Spleen (tissue), 11 donors: ENCODE results near the gene PDE4D. TPM values are rescaled to one million over a fixed set of nuclear protein-coding genes. Genes with fewer than 3 reads are reported as not detected.

ENCODE experiments used
- DNase-seq: peaks from one replicate; pipeline ENCODE4 v3.0.0-alpha.2; 2020
- H3K27ac ChIP-seq, 8 donors: fragments of 200-600 bp; sonication (generic) in 7 of 8; 1 replicate in 4 of 8; 2 replicates in 4 of 8; pipeline versions ENCODE4 v1.5.0 to v1.8.0; 2016 to 2021; ENCODE audit warnings: inconsistent platforms in 4 of 8, mild to moderate bottlenecking in 4 of 8, moderate library complexity in 1 of 8
- H3K27me3 ChIP-seq, 7 donors: fragments of 200-600 bp; sonication (generic) in 6 of 7; replicated peaks in 1 of 7; 1 replicate in 4 of 7; 2 replicates in 3 of 7; pipeline versions ENCODE4 v1.5.0 to v1.8.0; 2016 to 2021; ENCODE audit warnings: inconsistent platforms in 3 of 7, mild to moderate bottlenecking in 1 of 7
- H3K36me3 ChIP-seq, 6 donors: fragments of 200-600 bp; sonication (generic) in 5 of 6; 1 replicate in 4 of 6; 2 replicates in 2 of 6; pipeline versions ENCODE4 v1.5.0 to v1.8.0; 2016 to 2021; ENCODE audit warnings: inconsistent platforms in 2 of 6
- H3K4me1 ChIP-seq, 6 donors: fragments of 200-600 bp; sonication (generic) in 5 of 6; 1 replicate in 3 of 6; 2 replicates in 3 of 6; pipeline versions ENCODE4 v1.5.0 to v1.8.0; 2016 to 2021; ENCODE audit warnings: inconsistent platforms in 3 of 6
- H3K4me3 ChIP-seq, 8 donors: fragments of 200-600 bp; sonication (generic) in 7 of 8; 1 replicate in 4 of 8; 2 replicates in 4 of 8; pipeline versions ENCODE4 v1.5.0 to v1.8.0; 2016 to 2021; ENCODE audit warnings: inconsistent platforms in 4 of 8, mild to moderate bottlenecking in 4 of 8, moderate library complexity in 2 of 8
- H3K9me3 ChIP-seq, 8 donors: fragments of 200-600 bp; sonication (generic) in 7 of 8; 1 replicate in 4 of 8; 2 replicates in 4 of 8; pipeline versions ENCODE4 v1.5.0 to v1.8.0; 2016 to 2021; ENCODE audit warnings: inconsistent platforms in 4 of 8
- CTCF ChIP-seq, 11 experiments: fragments of 200-600 bp in 7 of 11; fragments of 450-650 bp in 4 of 11; sonication (generic) in 4 of 11; IDR thresholded peaks in 8 of 11; conservative IDR thresholded peaks in 3 of 11; 1 replicate in 7 of 11; 2 replicates in 4 of 11; pipeline versions ENCODE4 v1.4.0 to v1.8.0; 2016 to 2021; ENCODE audit warnings: antibody characterized with exemption in 11 of 11, inconsistent platforms in 4 of 11, mild to moderate bottlenecking in 1 of 11
- POLR2A ChIP-seq, 3 donors: fragments of 450-650 bp; IDR thresholded peaks; one replicate each; pipeline ENCODE4 v1.5.1; 2017; ENCODE audit warnings: antibody characterized with exemption in 3 of 3, mild to moderate bottlenecking in 1 of 3
- POLR2AphosphoS5 ChIP-seq, 3 donors: sonication (generic); formaldehyde crosslinking; IDR thresholded peaks; one replicate each; pipeline ENCODE4 v1.5.1; 2017; ENCODE audit warnings: antibody characterized with exemption in 3 of 3
- WGBS, 5 donors: extraction: QIAGEN DNeasy Blood & Tissue Kit in 3 of 5; methylation state at CpG; one replicate each; pipeline versions ENCODE4 v1.1.5 to v1.1.7; 2013 to 2018; 5-methylcytosine and 5-hydroxymethylcytosine counted together
- intact Hi-C: fragments of 100-400 bp; cut with DNase I; formaldehyde crosslinking; loops from one replicate; pipeline ENCODE4 v1.15.0; 2023; ENCODE audit warnings: low total_unique reads
- polyA plus RNA-seq, 3 donors: library from polyadenylated mRNA; stranded (reverse); fragments of 200-250 nt; gene quantifications; one replicate each; pipeline ENCODE4 v1.2.1, GENCODE V29; 2013
- total RNA-seq, 7 donors: library from RNA; depleted of rRNA in 3 of 7; stranded (reverse); fragments of >200 nt in 3 of 7; fragmentation: NEBNext Ultra II Directional in 4 of 7; extraction: Animal tissue kit (Norgen Biotek cat#: 25700) in 4 of 7; gene quantifications; one replicate each; pipeline versions ENCODE4 v1.1.0 to v1.2.1, GENCODE V29; 2016 to 2021
- donor health status: healthy with polysubstance abuse.
- donor health status: DM: no; HTN: no; CAD: no; lungs with moderate emphysema.
- donor health status: DM: no; HTN: no; CAD: no.
- donor health status: Bipolar disorder and iron deficiency.
- donor health status: healthy.
- donor health status: DM: no; HTN: no; CAD: no.
- donor health status: DM: yes; HTN: yes; CAD: no.

The PDE4D gene
- total and polyA plus RNA-seq, 10 donors, result 0.88 to 51.8 (median 18.2) TPM

GRCh38 chr5:59348189-59348588 is 545.3 kb downstream of the PDE4D start:
- no peaks in the 10 kb centered on the region for H3K9me3 ChIP-seq
- H3K27ac ChIP-seq, result no peak overlapping the region
- H3K4me3 ChIP-seq, result no peak overlapping the region
- no peak for DNase-seq
- peaks cover 0 to 4% (median 0%) of the 10 kb centered on the region in 6 donors for H3K4me1 ChIP-seq
- no peaks in the 10 kb centered on the region for H3K36me3 ChIP-seq
- intact Hi-C loops, result no loop called here
- TF ChIP-seq POLR2AphosphoS5 (IDR thresholded peaks at IDR 0.05) (no peak), CTCF (IDR thresholded peaks at IDR 0.05 in 8 of 11, conservative IDR thresholded peaks at IDR 0.05 in 3 of 11) (no peak), POLR2A (IDR thresholded peaks at IDR 0.05) (no peak)
- no peaks in the 10 kb centered on the region for H3K27me3 ChIP-seq

- Histone ChIP-seq H3K9me3 (no peaks in the 10 kb centered on the region), H3K4me3 (no peak overlapping the region), H3K27me3 (no peaks in the 10 kb centered on the region), H3K36me3 (no peaks in the 10 kb centered on the region), H3K4me1 (no peaks in the 10 kb centered on the region), H3K27ac (no peak overlapping the region)
- TF ChIP-seq CTCF (IDR thresholded peaks at IDR 0.05 in 8 of 11, conservative IDR thresholded peaks at IDR 0.05 in 3 of 11) (no peak), POLR2A (IDR thresholded peaks at IDR 0.05) (no peak), POLR2AphosphoS5 (IDR thresholded peaks at IDR 0.05) (no peak)
- WGBS, 5 donors, result 67 to 88% (median 84%) methylated on average over 1 of the region's 1 CpG
- no peak for DNase-seq
- intact Hi-C loops, result no loop called here
These were observed 546.5 kb downstream of the PDE4D start for GRCh38 chr5:59346982-59347381.

GRCh38 chr5:59346514-59346913 is 547.0 kb downstream of the PDE4D start:
- no peaks in the 10 kb centered on the region for H3K4me1 ChIP-seq
- intact Hi-C loops, result no loop called here
- no peak overlapping the region for H3K4me3 ChIP-seq
- no peak overlapping the region for H3K27ac ChIP-seq
- no peaks in the 10 kb centered on the region for H3K9me3 ChIP-seq
- WGBS, 5 donors, result 83 to 92% (median 87%) methylated on average over 7 of the region's 7 CpGs
- DNase-seq, result no peak
- no peak for TF ChIP-seq CTCF (IDR thresholded peaks at IDR 0.05 in 8 of 11, conservative IDR thresholded peaks at IDR 0.05 in 3 of 11)
- no peak for TF ChIP-seq POLR2AphosphoS5 (IDR thresholded peaks at IDR 0.05)
- TF ChIP-seq POLR2A (IDR thresholded peaks at IDR 0.05), result no peak
- H3K36me3 ChIP-seq, result no peaks in the 10 kb centered on the region
- no peaks in the 10 kb centered on the region for H3K27me3 ChIP-seq

- Histone ChIP-seq H3K27me3 (no peaks in the 10 kb centered on the region), H3K36me3 (no peaks in the 10 kb centered on the region), H3K27ac (no peak overlapping the region), H3K4me3 (no peak overlapping the region), H3K9me3 (no peaks in the 10 kb centered on the region), H3K4me1 (no peaks in the 10 kb centered on the region)
- TF ChIP-seq POLR2A (IDR thresholded peaks at IDR 0.05), result no peak
- no peak for DNase-seq
- intact Hi-C loops, result no loop called here
- WGBS, 5 donors, result 63 to 85% (median 77%) methylated on average over 3 of the region's 3 CpGs
These were observed 551.3 kb downstream of the PDE4D start for GRCh38 chr5:59342181-59342580.

GRCh38 chr5:59341760-59342159 is 551.8 kb downstream of the PDE4D start:
- no peak for DNase-seq
- Histone ChIP-seq H3K27me3 (no peaks in the 10 kb centered on the region), H3K9me3 (no peaks in the 10 kb centered on the region), H3K4me3 (no peak overlapping the region), H3K4me1 (no peaks in the 10 kb centered on the region), H3K27ac (no peak overlapping the region), H3K36me3 (no peaks in the 10 kb centered on the region)
- no peak for TF ChIP-seq POLR2A (IDR thresholded peaks at IDR 0.05)
- no peak for TF ChIP-seq CTCF (IDR thresholded peaks at IDR 0.05 in 8 of 11, conservative IDR thresholded peaks at IDR 0.05 in 3 of 11)
- no peak for TF ChIP-seq POLR2AphosphoS5 (IDR thresholded peaks at IDR 0.05)
- intact Hi-C loops, result no loop called here
- 90 to 98% (median 97%) methylated on average over 4 of the region's 4 CpGs for WGBS, 5 donors
